ENCODE data around the gene SEPTIN12.
A peak's percentile ranks its signal among the peaks of the same experiment; 100 is the strongest.

Gene SEPTIN12

DNA sequence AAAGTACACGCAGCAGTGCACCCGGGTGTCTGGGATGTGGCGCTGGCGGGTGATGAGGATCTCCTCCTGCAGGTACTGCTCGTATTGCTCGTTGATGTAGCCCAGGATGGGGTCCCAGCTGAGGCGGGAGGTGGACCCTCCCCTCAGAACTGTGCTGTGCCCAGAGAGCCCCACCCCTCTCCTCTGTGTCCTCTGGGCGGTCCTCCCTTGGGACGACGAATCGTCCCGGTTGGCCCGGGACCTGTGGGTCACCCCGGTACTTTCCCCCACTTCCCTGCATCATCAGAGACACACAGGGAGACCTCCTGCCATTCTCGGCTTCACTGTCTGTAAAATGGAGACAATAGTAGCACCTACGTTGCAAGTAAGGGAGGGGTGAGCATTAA is 4.2 kb downstream of the SEPTIN12 start:
- DNase-seq: no peak

DNA sequence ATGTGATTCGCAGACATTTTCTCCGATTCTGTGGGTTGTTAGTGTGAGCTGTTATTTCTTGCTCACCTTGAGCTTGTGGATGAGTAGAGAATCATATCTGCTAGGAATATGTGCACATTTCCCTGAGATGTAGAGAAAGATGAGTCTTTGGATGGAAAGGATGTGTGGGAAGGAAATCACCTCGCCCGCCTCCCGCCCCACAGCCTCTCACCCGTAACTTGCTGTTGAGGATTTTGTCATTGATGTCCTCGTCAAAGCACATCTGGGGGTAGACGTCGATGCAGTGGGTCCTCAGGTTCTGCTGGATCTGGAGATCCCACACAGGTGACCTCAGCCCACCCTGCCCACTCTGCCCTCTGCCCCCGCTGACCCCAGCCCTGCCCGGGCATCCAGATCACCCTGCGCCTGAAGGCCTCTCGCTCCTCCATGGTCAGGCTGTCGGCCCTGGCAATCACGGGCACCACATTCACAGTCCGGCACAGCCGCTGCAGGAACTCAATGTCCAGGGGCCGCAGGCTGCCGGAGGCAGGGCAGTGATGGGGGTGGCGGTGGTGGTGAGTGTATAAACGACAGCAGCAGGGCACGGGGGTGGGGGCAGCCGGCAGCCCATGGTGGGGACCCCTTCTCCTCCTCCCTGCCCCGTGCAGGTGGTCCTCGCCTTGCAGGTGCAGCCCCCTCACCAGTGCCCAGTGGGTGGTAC is 4.7 kb downstream of the SEPTIN12 start:
- DNase-seq: no peak

DNA sequence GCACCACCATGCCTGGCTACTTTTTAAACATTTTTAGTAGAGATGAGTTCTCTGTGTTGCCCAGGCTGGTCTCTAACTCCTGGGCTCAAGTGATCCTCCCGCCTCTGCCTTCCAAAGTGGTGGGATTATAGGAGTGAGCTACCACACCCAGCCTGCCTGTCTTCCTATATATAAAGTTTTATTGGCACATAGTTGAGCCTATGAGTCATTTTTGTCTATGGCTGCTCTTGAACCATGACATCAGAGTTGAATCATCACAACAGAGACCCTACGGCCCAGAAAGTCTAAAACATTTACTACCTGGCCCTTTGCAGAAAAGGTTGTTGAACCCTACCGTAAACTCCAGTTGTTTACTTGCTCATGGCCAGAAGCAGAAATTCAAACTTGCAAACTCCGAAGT is 7.9 kb downstream of the SEPTIN12 start:
- no peak for DNase-seq

DNA sequence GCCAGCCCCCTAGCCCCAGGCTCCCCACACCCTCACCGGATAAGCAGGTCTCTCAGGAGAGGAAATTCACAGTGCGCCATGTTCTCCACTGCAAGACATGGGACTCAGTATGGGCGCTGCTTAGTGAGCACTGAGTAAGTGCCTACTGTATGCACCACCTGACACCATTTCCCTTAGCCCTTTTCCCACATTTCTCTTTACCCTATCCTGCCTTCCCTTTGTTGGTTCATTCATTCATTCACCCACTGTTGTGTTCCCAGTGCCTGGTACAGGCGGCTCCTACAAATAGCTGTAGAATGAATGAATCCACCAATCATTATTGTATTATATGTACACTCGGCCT is 10.1 kb downstream of the SEPTIN12 start:
- DNase-seq: no peak

DNA sequence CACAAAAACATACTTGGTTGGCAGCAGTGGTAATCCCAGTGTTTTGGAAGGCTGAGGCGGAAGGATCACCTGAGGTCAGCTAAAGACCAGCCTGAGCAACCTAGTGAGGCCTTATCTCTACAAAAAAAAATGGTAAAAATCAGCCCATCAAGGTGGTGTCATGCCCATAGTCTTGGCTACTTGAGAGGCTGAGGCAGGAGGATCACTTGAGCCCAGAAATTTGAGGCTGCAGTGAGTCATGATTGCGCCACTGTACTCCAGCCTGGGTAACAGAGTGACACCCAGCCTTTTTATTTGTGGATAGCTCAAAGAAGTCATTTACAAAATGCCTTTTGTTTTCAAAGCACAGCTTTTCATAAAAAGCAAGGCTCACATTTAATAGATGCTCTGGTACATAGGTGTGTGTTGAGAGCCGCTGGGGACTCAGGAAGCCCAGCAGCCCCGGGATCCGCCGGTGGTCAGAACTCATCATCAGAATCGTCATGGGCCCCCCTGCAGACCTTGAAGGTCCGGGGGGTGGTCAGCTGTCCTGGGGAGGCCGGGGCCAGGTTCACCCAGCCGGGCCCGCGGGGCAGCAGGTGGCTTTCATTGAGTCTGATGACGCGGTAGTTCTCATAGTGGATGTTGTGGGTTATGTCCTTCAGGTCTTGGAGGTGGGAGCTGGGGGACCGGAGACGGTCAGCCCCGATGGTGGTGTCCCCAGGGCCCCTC is 10.7 kb downstream of the SEPTIN12 start:
- DNase-seq: no peak

DNA sequence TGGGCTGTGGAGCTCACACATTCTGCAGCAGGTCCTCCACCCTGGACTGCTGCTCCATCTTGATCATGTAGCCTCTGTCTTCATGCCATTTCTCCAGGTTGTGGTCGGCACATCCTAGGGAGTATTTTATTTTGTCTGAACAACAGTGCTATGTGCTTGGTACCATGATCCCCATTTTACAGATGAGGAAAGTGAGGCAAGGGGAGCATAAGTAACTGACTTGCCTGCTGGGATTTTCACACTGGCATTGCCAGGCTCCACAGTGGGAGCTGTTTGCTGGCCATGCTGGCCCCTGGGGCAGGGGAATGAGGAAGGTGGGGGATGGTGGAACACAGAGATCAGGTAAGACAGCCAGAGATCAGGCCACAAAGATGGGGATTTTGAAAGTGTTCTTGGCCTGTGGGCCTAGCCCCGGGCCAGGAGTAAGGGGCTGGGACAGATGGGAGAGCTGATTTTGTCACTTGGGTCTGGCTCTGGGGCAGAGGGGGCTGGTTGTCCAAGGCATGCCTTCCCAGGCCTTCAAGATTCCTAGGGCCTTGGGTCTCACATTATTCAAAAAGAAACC is 11.9 kb downstream of the SEPTIN12 start:
- DNase-seq: no peak

DNA sequence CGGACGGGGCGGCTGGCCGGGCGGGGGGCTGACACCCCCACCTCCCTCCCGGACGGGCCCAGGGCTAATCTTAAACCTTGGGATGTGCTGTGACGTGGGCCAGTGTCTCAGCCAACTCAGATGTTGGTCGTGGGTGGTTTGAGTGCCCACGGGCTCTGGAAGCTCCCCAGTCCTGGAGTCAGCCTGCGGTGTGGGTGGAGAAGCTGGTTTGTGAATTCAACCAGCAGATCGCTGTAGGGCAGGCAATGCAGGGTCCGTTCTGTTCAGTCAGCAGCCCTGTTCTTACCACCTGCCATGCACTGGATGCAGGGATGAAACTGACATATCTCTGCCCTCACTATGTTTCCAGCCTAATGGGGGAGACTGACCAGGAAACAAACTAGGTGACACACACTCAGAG is 13.1 kb downstream of the SEPTIN12 start:
- no peak for DNase-seq

DNA sequence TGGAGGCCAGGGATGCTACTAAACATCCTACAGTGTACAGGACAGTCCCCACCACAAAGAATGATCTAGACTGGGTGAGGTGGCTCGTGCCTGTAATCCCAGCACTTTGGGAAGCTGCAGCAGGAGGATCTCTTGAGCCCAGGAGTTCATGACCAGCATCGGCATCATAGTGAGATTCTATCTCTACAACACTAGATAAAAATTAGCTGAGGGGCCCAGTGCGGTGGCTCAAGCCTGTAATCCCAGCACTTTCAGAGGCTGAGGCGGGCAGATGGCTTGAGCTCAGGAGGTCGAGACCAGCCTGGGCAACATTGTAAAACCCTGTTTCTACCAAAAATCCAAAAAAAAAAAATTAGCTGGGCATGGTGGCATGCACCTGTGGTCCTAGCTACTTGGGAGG is 15.8 kb downstream of the SEPTIN12 start:
- no peak for DNase-seq

DNA sequence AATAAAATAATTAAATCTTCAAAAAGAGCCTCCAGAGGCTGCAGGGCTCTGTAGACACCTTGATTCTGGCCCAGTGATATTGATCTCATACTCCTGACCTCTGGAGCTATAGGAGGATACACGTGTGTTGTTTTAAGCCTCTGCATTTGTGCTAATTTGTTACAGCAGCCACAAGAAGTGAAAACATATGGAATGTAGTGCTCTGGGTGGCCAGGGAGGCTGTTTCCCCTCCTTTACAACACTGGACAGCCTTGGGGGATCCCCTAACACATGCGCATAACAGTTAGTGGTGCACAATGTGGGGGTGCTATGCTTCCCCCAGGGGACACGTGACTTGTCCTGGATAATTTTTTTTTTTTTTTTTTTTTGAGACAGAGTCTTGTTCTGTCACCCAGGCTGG is 16.5 kb downstream of the SEPTIN12 start:
- no peak for DNase-seq

DNA sequence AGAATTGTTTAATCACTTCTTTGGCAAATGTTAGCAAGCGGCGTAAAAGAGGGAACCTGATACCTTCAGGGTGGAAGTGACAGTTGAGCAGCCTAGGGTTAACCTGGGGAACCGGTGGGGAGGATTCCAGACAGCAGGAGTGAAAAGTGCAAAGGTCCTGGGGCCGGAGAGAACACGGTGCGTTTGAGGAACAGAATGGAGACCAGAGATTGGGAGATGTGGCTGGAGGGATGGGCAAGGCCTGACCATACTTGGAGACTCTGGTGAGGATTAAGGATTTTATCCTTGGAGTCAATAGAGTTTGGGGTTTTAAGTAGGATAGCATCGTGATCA is 18.9 kb downstream of the SEPTIN12 start:
- DNase-seq: no peak

DNA sequence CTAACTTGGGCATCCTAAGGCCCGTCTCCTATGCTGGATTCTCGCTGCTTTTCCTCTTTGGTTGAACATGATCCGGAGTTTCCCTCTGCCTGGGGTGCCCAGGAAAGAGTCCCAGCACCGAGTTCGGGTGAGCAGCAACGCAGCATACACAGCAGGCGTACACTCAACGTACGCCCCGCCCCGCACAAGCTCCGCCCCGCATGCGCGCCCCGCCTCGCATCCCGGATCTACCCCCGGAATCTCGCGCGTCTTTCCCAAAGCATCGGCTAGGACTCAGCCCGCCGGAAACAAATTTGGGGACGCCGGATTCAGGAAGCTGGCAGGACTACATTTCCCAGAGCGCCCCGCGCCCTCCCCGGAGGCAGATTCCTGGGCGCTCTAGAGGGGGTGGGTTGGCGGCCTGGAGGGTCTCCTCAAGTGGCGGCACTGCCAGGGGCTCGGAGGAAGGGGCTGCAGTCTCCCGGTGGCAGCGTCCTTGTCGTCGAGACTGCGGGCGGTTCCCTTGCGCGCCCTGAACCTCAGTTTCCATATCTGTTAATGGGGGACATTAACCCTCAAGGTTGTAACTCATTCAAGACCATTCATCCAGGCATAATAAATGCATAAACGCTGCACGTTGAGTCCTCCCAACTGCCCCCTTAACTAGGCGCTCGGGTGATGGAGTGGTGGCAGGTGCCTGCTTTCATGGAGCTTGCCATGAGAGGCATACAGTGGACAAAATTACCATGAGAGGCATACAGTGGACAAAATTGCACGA is 19.4 kb downstream of the SEPTIN12 start:
- DNase-seq: peak; percentile 85

DNA sequence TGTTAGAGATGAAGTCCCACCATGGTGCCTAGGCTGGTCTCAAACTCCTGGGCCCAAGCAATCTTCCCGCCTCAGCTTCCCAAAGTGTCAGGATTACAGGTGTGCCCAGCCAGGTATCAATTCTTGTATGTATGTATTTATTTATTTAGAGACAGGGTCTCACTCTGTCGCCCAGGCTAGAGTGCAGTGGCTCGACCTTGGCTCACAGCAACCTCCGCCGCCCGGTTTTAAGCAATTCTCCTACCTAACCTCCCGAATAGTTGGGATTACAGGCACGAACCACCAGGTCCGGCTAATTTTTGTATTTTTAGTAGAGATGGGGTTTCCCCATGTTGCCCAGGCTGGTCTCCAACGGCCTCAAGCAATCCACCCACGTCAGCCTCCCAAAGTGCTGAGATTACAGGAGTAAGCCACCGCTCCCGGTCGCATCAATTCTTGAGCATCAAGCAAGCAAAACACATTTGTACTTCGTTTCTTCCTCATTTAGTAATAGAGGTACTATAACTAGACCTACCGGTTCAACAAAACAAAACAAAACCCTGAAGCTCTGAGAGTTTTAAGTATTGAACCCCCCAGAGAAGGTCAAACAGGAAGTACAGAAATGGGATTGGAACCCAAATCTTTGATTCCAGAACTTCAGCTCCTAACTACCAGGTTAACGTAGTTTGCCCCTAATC is 20.1 kb downstream of the SEPTIN12 start:
- no peak for DNase-seq

DNA sequence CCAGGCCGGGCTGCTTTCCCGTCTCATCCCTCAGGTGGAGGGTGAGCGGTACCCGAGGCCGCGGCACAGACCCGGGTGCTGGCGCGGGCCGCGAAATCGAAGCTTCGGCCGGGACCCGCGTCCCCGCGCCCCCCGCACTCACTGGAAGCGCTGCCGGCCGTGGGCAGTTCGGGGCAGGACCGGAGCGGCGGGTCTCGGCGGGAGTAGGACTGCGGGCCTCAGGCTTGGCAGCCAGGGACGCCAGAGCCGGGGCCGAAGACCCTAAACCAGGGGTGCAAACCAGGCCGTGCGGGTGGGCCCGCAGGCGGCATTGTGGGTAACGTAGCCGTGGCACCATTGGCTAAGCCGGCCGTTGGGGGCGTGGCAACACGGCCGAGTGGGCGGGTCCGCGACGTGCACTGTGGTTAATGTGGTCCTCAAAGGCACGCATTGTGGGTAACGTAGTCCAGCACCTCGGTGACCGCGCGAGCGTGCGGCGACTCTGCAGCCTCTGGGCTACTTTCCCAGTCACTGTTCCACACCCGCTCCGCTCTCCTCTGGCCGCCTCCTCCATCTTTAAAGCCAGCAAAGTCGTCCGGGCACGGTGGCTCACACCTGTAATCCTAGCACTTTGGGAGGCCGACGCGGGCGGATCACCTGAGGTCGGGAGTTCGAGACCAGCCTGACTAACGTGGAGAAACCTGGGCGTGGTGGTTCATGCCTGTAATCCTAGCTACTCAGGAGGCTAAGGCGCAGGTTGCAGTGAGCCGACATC is 21.1 kb downstream of the SEPTIN12 start, which contains the start of gene ZNF500:
ZNF500 (minus strand) TSS at position 288 of the 754 bp plus-strand sequence. CDS start 1,184 bp downstream, outside the sequence.
- DNase-seq: peak; percentile 94

DNA sequence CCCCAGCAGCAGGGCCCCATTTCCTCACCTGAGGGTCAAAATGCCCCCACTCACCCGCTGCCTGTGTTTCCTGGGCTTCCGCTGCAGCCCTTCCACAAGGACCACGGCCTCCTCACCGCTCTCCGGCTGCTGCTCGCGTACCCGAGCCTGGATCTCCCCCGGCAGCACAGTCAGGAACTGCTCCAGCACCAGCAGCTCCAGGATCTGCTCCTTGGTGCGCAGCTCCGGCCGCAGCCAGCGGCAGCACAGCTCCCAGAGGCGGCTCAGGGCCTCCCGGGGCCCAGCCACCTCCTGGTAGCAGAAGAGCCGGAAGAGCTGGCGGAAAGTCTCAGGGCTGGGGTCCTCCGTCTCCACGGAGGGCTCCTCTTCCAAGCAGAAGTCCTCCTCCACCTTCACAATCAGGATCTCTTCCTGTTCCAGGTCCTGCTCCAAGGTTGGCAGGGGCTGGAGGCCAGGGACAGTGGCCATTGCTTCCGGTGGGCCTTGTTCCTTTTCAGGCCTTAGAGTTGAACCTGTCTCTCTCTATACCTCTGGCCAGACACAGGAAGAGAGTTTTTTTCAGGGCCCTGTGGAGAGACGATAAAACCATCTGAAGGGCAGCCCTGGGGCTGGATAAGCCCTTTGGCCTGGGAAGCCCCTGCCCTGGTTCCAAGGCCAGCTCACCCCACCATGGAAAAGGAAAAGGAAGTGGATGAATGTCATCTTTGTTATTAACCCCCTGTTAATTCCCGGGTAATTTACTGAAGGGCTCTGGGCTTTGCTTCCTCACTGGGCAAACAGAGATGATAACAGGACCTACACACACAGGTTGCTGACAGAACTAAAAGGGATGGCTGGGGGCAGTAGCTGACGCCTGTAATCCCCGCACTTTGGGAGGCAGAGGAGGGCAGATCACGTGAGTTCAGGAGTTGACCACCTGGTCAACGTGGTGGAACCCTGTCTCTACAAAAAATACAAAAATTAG is 22.4 kb downstream of the SEPTIN12 start:
- DNase-seq: no peak

DNA sequence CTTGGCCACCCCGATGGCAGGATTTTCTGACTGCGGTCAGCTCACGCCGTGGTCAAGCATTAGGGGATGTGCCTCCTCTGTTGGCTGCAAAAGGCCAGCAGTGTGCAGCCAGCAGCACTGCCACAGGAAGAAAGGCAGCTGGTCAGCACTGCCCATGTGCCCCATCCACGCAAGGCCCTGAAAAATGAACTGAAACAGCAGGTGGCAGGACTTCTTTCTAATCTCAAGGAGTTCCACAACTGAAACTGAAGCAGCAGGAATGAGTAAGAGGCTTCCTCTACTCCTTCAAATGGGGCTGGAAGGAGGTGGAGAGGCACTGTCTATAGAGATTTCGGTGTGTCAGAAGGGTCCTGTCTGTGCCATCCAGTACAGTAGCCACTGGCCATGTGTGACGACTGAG is 24.4 kb downstream of the SEPTIN12 start:
- DNase-seq: no peak

DNA sequence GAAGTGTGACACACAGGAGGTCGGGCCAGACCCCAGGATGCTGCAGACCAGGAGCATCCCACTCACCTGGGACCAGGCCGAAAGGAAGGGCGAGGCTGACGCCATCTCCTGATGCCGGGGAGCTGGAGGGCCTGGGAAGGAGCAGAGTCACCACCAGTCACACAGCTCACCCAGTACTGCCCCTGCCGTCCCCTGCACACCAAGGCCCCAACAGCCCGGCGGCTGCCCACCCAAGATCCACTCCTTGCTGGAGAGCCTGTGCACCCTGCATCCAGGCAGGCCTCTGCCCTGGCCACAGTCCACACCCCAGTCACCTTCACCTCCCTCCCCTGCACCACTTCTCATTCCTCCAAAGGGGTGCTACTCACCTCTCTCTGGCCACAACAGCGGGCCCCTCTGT is 25.9 kb downstream of the SEPTIN12 start:
- DNase-seq: no peak

DNA sequence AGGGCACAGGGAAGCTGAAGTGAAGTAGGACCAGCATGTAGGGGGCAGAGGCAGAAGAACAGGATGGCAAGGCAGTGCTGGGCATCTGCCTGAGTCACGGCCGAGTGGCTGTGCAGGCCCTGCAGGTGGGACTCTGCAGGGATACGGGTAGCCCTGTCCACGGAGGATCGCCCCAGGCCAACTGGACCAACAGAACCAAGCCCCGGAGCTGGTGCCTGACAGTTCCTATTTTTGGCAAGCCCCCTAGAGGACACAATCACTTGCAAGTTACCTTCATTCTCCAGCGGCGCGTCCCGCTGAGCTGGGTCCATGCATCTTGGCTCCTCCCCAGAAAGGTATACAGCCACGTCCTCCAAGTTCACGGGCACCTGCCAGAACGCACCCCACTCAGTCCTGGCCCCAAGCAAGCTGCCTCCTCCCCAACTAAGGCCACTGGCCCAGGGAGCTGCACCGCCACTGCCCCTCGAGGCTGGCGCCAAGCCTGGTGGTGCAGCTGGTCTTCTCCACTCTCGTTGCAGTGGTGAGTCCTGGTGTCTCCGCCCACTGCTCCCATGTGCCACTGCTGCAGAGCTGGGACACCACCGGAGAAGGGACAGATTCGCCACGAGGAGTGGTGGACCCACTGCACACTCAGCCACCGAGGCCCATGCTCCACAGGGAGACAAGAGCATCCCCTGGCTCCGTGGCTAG is 27.8 kb downstream of the SEPTIN12 start:
- no peak for DNase-seq

DNA sequence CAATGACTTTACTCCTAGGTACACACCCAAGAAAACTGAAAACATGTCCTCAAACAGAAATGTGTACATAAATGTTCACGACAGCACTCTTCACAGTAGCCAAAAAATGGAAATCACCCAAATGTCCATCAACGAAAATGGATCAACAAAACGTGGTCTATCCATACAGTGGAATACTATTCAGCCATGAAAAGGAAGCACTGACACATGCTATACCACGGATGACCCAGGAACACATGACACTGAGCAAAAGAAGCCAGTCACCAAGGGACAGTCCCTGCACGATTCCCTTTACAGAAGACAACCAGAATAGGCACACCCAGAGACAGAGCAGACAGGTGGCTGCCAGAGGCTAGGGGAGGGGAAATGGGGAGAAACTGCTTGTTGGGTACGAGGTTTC is 32.5 kb downstream of the SEPTIN12 start:
- no peak for DNase-seq

DNA sequence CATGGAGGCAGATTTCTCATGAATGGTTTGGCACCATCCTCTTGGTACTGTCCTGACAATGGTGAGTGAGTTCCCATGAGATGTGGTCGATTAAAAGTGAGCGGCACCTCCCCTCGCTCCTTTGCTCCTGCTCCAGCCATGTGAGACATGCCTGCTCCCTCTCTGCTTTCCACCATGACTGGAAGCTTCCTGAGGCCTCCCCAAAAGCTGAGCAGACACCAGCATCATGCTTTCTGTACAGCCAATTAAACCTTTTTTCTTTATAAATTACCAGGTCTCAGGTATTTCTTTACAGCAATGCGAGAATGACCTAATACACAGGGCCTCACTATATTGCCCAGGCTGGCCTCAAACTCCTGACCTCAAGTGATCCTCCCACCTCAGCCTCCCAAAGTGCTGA is 33.3 kb downstream of the SEPTIN12 start:
- DNase-seq: no peak

DNA sequence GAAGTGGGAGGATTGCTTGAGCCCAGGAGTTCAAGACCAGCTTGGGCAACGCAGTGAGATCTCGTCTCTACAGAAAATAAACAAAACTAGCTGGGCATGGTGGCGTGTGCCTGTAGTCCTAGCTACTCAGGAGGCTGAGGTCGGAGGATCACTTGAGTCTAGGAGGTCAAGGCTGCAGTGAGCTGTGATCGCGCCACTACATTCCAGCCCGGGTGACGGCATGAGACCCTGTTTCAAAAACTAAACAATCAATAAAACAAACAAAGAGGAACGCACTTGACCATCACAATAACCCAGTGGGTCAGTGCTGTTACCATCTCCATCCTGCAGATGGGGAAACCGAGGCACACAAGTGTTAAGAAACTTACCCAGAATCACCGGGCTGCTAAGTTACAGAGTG is 34.9 kb downstream of the SEPTIN12 start:
- DNase-seq: no peak

Measured in CD4-positive, alpha-beta T cell treated with Interferon gamma for 1 hour (primary cell).